Smooth muscle cell (in vitro differentiated cells): ENCODE results near the gene ZNF680. TPM values are rescaled to one million over a fixed set of nuclear protein-coding genes. Genes with fewer than 3 reads are reported as not detected.

Experiments
- DNase-seq: peaks from one replicate; lab custom pipeline; 2025; ENCODE audit not compliant: unreplicated experiment; lab: John Stamatoyannopoulos, UW
- H2AFZ ChIP-seq: fragments of 200-600 bp; sonication (generic); 2 replicates; pipeline ENCODE4 v1.6.0; 2016; ENCODE audit warnings: antibody characterized with exemption, low read depth, mild to moderate bottlenecking
- H3F3A ChIP-seq: fragments of 200-600 bp; sonication (generic); 2 replicates; pipeline ENCODE4 v1.6.0; 2017; ENCODE audit warnings: antibody characterized with exemption, low read depth
- H3K27ac ChIP-seq: fragments of 200-600 bp; sonication (generic); 2 replicates; pipeline ENCODE4 v1.5.1; 2016; ENCODE audit warnings: low read depth, mild to moderate bottlenecking
- H3K27me3 ChIP-seq: fragments of 200-600 bp; sonication (generic); 2 replicates; pipeline ENCODE4 v1.6.1; 2016; ENCODE audit warnings: low read depth, mild to moderate bottlenecking
- H3K36me3 ChIP-seq: fragments of 200-600 bp; sonication (generic); 2 replicates; pipeline ENCODE4 v1.5.1; 2016; ENCODE audit warnings: low read depth
- H3K4me1 ChIP-seq: fragments of 200-600 bp; sonication (generic); 2 replicates; pipeline ENCODE4 v1.5.1; 2016; ENCODE audit warnings: low read depth
- H3K4me2 ChIP-seq: fragments of 200-600 bp; sonication (generic); 2 replicates; pipeline ENCODE4 v1.6.0; 2016; ENCODE audit warnings: mild to moderate bottlenecking
- H3K4me3 ChIP-seq: fragments of 200-600 bp; sonication (generic); 2 replicates; pipeline ENCODE4 v1.5.1; 2016; ENCODE audit warnings: mild to moderate bottlenecking
- H3K79me2 ChIP-seq: fragments of 200-600 bp; sonication (generic); 2 replicates; pipeline ENCODE4 v1.6.0; 2016; ENCODE audit warnings: low read depth, mild to moderate bottlenecking
- H3K9ac ChIP-seq: fragments of 200-600 bp; sonication (generic); 2 replicates; pipeline ENCODE4 v1.6.0; 2016; ENCODE audit warnings: low read depth
- H3K9me3 ChIP-seq: fragments of 200-600 bp; sonication (generic); replicated peaks from 2 replicates; pipeline ENCODE4 v1.5.1; 2016; ENCODE audit warnings: low read depth
- H4K20me1 ChIP-seq: fragments of 200-600 bp; sonication (generic); 2 replicates; pipeline ENCODE4 v1.6.0; 2016; ENCODE audit warnings: low read depth
- WGBS: methylation state at CpG from one replicate; pipeline ENCODE4 v1.1.7; 2016; ENCODE audit warnings: low lambda C conversion rate; 5-methylcytosine and 5-hydroxymethylcytosine counted together
- polyA plus RNA-seq: library from polyadenylated mRNA; unstranded; fragments of >200 nt; fragmentation: Nextera tagmentation; extraction: Ambion mirVana; gene quantifications from 2 replicates; pipeline ENCODE4 v1.2.1, GENCODE V29; 2016
- total RNA-seq: library from RNA; depleted of rRNA; stranded (reverse); fragments of >200 nt; gene quantifications from 2 replicates; pipeline ENCODE4 v1.2.3, GENCODE V29; 2014
- TF ChIP-seq, protein P1 (sequence below): fragments of 200-600 bp; sonication (generic); IDR thresholded peaks from 2 replicates; pipeline ENCODE4 v1.5.1; 2017; ENCODE audit warnings: borderline replicate concordance, mild to moderate bottlenecking, antibody characterized with exemption; ENCODE audit not compliant: insufficient read depth, poor library complexity, severe bottlenecking

The ZNF680 gene
- total and polyA plus RNA-seq, 2 experiments from 2014 or later: not detected

DNA sequence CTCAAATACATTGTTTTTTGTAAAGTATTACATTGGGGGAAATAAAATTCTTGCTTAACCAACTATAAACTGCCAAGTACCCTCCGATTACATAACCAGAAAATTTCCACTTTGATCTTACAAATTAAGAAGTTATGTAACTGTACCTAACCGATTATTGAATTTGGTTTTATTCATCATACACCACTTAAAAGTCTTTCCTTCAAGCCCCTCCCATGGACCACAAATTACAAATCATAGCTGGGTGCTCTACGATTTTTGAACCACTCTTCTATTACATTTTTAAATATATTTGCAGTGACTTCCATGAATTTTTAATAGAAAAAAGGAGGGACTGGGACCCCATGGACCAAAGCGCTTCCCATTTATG is 630 bp downstream of the ZNF680 start:
- no peaks in the 10 kb centered on the region for H3K4me1 ChIP-seq
- TF ChIP-seq, protein P1, sequence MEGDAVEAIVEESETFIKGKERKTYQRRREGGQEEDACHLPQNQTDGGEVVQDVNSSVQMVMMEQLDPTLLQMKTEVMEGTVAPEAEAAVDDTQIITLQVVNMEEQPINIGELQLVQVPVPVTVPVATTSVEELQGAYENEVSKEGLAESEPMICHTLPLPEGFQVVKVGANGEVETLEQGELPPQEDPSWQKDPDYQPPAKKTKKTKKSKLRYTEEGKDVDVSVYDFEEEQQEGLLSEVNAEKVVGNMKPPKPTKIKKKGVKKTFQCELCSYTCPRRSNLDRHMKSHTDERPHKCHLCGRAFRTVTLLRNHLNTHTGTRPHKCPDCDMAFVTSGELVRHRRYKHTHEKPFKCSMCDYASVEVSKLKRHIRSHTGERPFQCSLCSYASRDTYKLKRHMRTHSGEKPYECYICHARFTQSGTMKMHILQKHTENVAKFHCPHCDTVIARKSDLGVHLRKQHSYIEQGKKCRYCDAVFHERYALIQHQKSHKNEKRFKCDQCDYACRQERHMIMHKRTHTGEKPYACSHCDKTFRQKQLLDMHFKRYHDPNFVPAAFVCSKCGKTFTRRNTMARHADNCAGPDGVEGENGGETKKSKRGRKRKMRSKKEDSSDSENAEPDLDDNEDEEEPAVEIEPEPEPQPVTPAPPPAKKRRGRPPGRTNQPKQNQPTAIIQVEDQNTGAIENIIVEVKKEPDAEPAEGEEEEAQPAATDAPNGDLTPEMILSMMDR: no peak
- H4K20me1 ChIP-seq: no peaks in the 10 kb centered on the region
- no peaks in the 10 kb centered on the region for H3K36me3 ChIP-seq
- DNase-seq: no peak
- no peak overlapping the region for H2AFZ ChIP-seq
- WGBS: 85% methylated on average over 4 of the region's 4 CpGs
- no peak overlapping the region for H3K9ac ChIP-seq
- H3K9me3 ChIP-seq: peaks cover 14% of the 10 kb centered on the region
- no peaks in the 10 kb centered on the region for H3F3A ChIP-seq
- no peak overlapping the region for H3K27ac ChIP-seq
- H3K27me3 ChIP-seq: no peaks in the 10 kb centered on the region
- H3K4me3 ChIP-seq: no peak overlapping the region
- no peaks in the 10 kb centered on the region for H3K79me2 ChIP-seq
- H3K4me2 ChIP-seq: no peak overlapping the region

DNA sequence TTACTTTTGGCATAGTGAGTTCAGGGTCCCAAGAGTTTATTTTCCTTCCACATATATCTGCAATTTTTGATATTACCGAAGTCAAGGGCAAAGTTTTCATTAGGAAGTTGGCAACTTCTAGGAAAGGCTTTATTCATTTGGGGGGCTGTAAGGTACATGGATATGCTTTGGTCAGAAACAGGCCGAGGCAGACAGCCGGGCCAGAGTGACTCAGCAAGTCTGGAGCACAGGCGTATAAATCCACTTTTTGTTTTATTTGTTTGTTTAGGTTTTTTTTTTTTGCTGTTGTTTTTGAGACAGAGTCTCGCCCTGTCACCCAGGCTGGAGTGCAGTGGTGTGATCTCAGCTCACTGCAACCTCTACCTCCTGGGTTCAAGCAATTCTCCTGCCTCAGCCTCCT is 3.7 kb downstream of the ZNF680 start:
- 81% methylated on average over 5 of the region's 5 CpGs for WGBS
- peaks cover 13% of the 10 kb centered on the region for H3K9me3 ChIP-seq
- no peaks in the 10 kb centered on the region for H4K20me1 ChIP-seq
- no peaks in the 10 kb centered on the region for H3K4me1 ChIP-seq
- no peak overlapping the region for H3K4me2 ChIP-seq
- no peak for DNase-seq
- no peak overlapping the region for H3K4me3 ChIP-seq
- H3K27me3 ChIP-seq: no peaks in the 10 kb centered on the region
- no peak overlapping the region for H3K9ac ChIP-seq
- H3K36me3 ChIP-seq: no peaks in the 10 kb centered on the region
- H3K27ac ChIP-seq: no peak overlapping the region
- H3K79me2 ChIP-seq: no peaks in the 10 kb centered on the region
- TF ChIP-seq, protein P1: no peak
- no peak overlapping the region for H2AFZ ChIP-seq
- no peaks in the 10 kb centered on the region for H3F3A ChIP-seq

DNA sequence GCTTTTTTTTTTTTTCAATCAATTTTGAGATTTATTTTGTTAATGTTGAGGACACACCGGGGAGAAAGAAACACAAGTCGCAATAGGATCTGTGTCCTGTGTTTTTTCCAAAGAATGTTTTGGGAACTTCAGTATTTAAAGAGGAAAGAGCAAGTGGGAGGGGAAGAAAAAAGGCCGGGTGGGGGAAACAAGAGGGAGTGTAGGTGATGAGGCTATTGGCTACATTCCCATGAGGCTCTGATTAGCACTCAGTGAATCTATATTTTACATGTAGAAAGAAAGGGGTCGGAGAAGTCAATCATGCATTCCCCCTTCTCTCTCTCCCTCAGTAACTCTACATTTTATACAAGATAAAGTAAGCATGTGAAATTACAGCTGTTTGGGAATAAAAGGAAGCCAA is 4.1 kb downstream of the ZNF680 start:
- H3K9ac ChIP-seq: no peak overlapping the region
- H4K20me1 ChIP-seq: no peaks in the 10 kb centered on the region
- peaks cover 9% of the 10 kb centered on the region for H3K9me3 ChIP-seq
- H3K27me3 ChIP-seq: no peaks in the 10 kb centered on the region
- H3F3A ChIP-seq: no peaks in the 10 kb centered on the region
- no peaks in the 10 kb centered on the region for H3K4me1 ChIP-seq
- DNase-seq: no peak
- no peaks in the 10 kb centered on the region for H3K36me3 ChIP-seq
- H2AFZ ChIP-seq: no peak overlapping the region
- no peak overlapping the region for H3K4me3 ChIP-seq
- H3K4me2 ChIP-seq: no peak overlapping the region
- H3K27ac ChIP-seq: no peak overlapping the region
- 75% methylated on average over 4 of the region's 4 CpGs for WGBS
- TF ChIP-seq, protein P1: no peak
- H3K79me2 ChIP-seq: no peaks in the 10 kb centered on the region

DNA sequence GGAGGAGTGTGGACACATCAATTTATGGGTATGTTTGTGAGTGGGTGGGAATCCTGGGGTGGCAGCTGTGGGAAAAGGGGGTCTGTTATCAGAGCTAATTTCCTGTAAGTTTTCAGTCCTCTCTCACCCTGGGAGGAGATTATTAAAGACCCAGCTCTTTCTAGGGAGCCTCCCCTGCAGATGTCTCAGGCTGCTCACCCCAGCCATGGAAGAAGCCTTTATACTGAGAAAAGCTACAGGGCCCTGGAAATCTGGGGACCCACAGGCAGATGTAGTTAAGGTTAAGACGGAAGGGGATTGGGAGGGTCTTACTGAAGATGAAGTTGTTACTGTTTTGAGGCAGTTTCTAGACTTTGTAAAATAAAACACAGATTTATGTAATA is 4.6 kb downstream of the ZNF680 start:
- no peak overlapping the region for H2AFZ ChIP-seq
- H3F3A ChIP-seq: no peaks in the 10 kb centered on the region
- no peak overlapping the region for H3K4me2 ChIP-seq
- 38% methylated on average over 1 of the region's 1 CpG for WGBS
- H3K4me3 ChIP-seq: no peak overlapping the region
- no peaks in the 10 kb centered on the region for H3K79me2 ChIP-seq
- H3K9ac ChIP-seq: no peak overlapping the region
- H3K4me1 ChIP-seq: no peaks in the 10 kb centered on the region
- TF ChIP-seq, protein P1: no peak
- no peak for DNase-seq
- H4K20me1 ChIP-seq: no peaks in the 10 kb centered on the region
- H3K36me3 ChIP-seq: no peaks in the 10 kb centered on the region
- H3K27ac ChIP-seq: no peak overlapping the region
- H3K9me3 ChIP-seq: peaks cover 6% of the 10 kb centered on the region
- H3K27me3 ChIP-seq: no peaks in the 10 kb centered on the region
